GM23248 (cell line): ENCODE data around the gene MRM2. TPM values are rescaled to one million over a fixed set of nuclear protein-coding genes. Genes with fewer than 3 reads are reported as not detected.

Experiments used
- DNase-seq: peaks from one replicate; pipeline ENCODE4 v3.0.0-alpha.2; 2015
- H2AFZ ChIP-seq: fragments of 200-600 bp; sonication (generic); 2 replicates; pipeline ENCODE4 v1.6.1; 2016; ENCODE audit warnings: antibody characterized with exemption
- H3F3A ChIP-seq: fragments of 200-600 bp; sonication (generic); 2 replicates; pipeline ENCODE4 v1.6.1; 2016; ENCODE audit warnings: mild to moderate bottlenecking, antibody characterized with exemption, mixed run types; ENCODE audit not compliant: insufficient read depth
- H3K27ac ChIP-seq: fragments of 200-600 bp; sonication (generic); 2 replicates; pipeline ENCODE4 v1.5.1; 2016; ENCODE audit warnings: mild to moderate bottlenecking
- H3K27me3 ChIP-seq: fragments of 200-600 bp; sonication (generic); replicated peaks from 2 replicates; pipeline ENCODE4 v1.6.1; 2016; ENCODE audit warnings: mild to moderate bottlenecking; ENCODE audit not compliant: insufficient read depth
- H3K36me3 ChIP-seq: fragments of 200-600 bp; sonication (generic); 2 replicates; pipeline ENCODE4 v1.6.1; 2016; ENCODE audit warnings: low read depth, mild to moderate bottlenecking
- H3K4me1 ChIP-seq: fragments of 200-600 bp; sonication (generic); 2 replicates; pipeline ENCODE4 v1.6.1; 2016; ENCODE audit warnings: mild to moderate bottlenecking; ENCODE audit not compliant: insufficient read depth
- H3K4me2 ChIP-seq: fragments of 200-600 bp; sonication (generic); one replicate; pipeline ENCODE4 v1.6.1; 2016; ENCODE audit warnings: mild to moderate bottlenecking; ENCODE audit not compliant: unreplicated experiment
- H3K4me3 ChIP-seq: fragments of 200-600 bp; sonication (generic); 2 replicates; pipeline ENCODE4 v1.5.1; 2016; ENCODE audit warnings: mild to moderate bottlenecking
- H3K79me2 ChIP-seq: fragments of 200-600 bp; sonication (generic); 2 replicates; pipeline ENCODE4 v1.6.1; 2016; ENCODE audit warnings: mild to moderate bottlenecking; ENCODE audit not compliant: insufficient read depth
- H3K9ac ChIP-seq: fragments of 200-600 bp; sonication (generic); 2 replicates; pipeline ENCODE4 v1.6.1; 2016; ENCODE audit warnings: mild to moderate bottlenecking
- H3K9me2 ChIP-seq: fragments of 200-600 bp; sonication (generic); 2 replicates; pipeline ENCODE4 v1.6.1; 2016; ENCODE audit warnings: mixed run types, mild to moderate bottlenecking, moderate library complexity; ENCODE audit not compliant: insufficient read depth
- H3K9me3 ChIP-seq: fragments of 200-600 bp; sonication (generic); one replicate; pipeline ENCODE4 v1.6.1; 2017; ENCODE audit warnings: low read depth
- H4K20me1 ChIP-seq: fragments of 200-600 bp; sonication (generic); 2 replicates; pipeline ENCODE4 v1.6.0; 2016; ENCODE audit not compliant: insufficient read depth
- EZH2 ChIP-seq: fragments of 200-600 bp; sonication (generic); IDR thresholded peaks from 2 replicates; pipeline ENCODE4 v1.6.1; 2018; ENCODE audit warnings: antibody characterized with exemption, mild to moderate bottlenecking; ENCODE audit not compliant: insufficient read depth, poor library complexity, severe bottlenecking
- EZH2phosphoT487 ChIP-seq: fragments of 200-600 bp; sonication (generic); IDR thresholded peaks from 2 replicates; pipeline ENCODE4 v1.6.1; 2018; ENCODE audit warnings: antibody characterized with exemption, moderate library complexity, mild to moderate bottlenecking, low read depth; ENCODE audit not compliant: insufficient read depth
- WGBS, 2 experiments: methylation state at CpG; one replicate each; pipeline ENCODE4 v1.1.6; 2015 to 2017; ENCODE audit warnings: low lambda C conversion rate in 2 of 2, low coverage in 1 of 2; ENCODE audit errors: missing lambda C conversion rate in 2 of 2; 5-methylcytosine and 5-hydroxymethylcytosine counted together
- in situ Hi-C: fragments of 300-500 bp; cut with MboI; formaldehyde crosslinking; loops from 2 replicates; pipeline ENCODE4 v1.15.0; 2020
- polyA plus RNA-seq: library from polyadenylated mRNA; unstranded; fragments of >200 nt; fragmentation: Nextera tagmentation; extraction: Ambion mirVana; gene quantifications from 2 replicates; pipeline ENCODE4 v1.2.1, GENCODE V29; 2016
- total RNA-seq: library from RNA; depleted of rRNA; stranded (reverse); fragments of >200 nt; shearing (Covaris generic); gene quantifications from 2 replicates; pipeline ENCODE4 v1.2.3, GENCODE V29; 2014

MRM2 gene
- total and polyA plus RNA-seq, 2 experiments from 2014 or later = 20.8 to 42.2 TPM

DNA sequence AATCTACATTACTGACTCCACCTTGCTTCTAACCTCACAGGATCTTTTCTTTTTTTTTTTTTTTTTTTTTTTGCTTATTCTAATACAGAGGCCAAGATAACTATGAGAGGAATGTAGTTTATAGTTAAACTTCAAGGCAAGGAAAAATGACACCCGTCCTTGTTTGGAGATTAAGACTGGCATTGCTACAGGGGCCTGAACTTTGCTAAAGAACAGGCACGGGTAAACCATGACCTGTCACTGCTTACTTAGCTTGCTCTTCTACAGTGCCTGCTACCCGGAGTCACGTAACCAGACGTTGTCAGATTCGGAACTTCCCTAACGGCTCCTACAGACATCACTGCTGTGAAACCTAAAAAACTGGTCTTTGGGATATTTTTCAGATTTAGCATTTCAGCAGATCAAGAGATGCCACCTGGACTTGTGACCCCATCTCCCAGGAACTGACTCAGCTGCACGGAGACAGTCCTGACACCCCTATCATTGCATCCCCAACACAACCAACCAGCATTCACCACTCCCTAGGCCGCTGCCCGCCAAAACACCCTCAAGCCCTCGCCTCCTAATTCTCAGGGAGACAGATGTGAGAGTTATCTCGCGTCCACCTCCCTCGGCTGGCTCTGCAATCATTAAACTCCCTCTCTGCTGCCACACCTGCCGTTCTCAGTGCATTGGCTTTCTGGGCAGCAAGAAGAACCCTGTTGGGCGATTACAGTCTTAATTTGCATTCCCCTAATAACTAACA, 36.8 kb downstream of the MRM2 start:
- no peaks in the 10 kb centered on the region for H3K27me3 ChIP-seq
- H3K9me2 ChIP-seq = no peaks in the 10 kb centered on the region
- DNase-seq = no peak
- no peaks in the 10 kb centered on the region for H4K20me1 ChIP-seq
- no peak overlapping the region for H3K4me2 ChIP-seq
- H3F3A ChIP-seq = no peaks in the 10 kb centered on the region
- in situ Hi-C loops = loop anchor here (10.0 kb wide), 1 partner anchor 550 kb away; no protein-coding TSS in a partner anchor
- no peaks in the 10 kb centered on the region for H3K9me3 ChIP-seq
- WGBS, 2 experiments = 98 to 100% methylated on average over 16 of the region's 16 CpGs
- no peak overlapping the region for H2AFZ ChIP-seq
- TF ChIP-seq EZH2phosphoT487 = no peak
- H3K4me3 ChIP-seq = no peak overlapping the region
- no peak overlapping the region for H3K9ac ChIP-seq
- H3K4me1 ChIP-seq = no peaks in the 10 kb centered on the region
- H3K36me3 ChIP-seq = no peaks in the 10 kb centered on the region
- no peak overlapping the region for H3K27ac ChIP-seq
- H3K79me2 ChIP-seq = no peaks in the 10 kb centered on the region

DNA sequence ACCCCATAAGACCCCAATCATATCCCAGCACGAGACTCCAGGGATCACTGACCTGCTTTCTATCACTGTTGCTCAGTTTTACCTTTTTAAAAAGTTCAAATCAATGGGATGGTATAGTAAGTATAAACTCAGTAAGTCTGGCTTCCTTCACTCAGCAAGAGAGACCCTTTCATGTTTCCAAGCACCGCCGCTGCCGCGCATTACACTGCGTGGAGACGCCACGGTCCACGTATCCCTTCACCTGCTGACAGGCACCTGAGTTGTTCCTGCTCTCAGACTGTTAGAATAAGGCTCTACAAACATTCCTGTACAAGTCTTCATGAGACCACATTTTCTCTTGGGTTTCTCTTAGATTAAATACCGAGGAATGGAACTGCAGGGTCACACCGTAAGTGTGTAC, 37.6 kb downstream of the MRM2 start:
- Histone ChIP-seq H3K9me2 (no peaks in the 10 kb centered on the region), H3K27me3 (no peaks in the 10 kb centered on the region), H3K4me1 (no peaks in the 10 kb centered on the region), H3K9ac (no peak overlapping the region), H3K9me3 (no peaks in the 10 kb centered on the region), H3K36me3 (no peaks in the 10 kb centered on the region), H2AFZ (no peak overlapping the region), H3K27ac (no peak overlapping the region), H3K4me2 (no peak overlapping the region), H3K79me2 (no peaks in the 10 kb centered on the region), H4K20me1 (no peaks in the 10 kb centered on the region), H3F3A (no peaks in the 10 kb centered on the region), H3K4me3 (no peak overlapping the region)
- TF ChIP-seq EZH2phosphoT487 = no peak
- TF ChIP-seq EZH2 = no peak
- 98 to 99% methylated on average over 11 of the region's 11 CpGs for WGBS, 2 experiments
- in situ Hi-C loops = loop anchor here (10.0 kb wide), 1 partner anchor 550 kb away; no protein-coding TSS in a partner anchor
- no peak for DNase-seq

DNA sequence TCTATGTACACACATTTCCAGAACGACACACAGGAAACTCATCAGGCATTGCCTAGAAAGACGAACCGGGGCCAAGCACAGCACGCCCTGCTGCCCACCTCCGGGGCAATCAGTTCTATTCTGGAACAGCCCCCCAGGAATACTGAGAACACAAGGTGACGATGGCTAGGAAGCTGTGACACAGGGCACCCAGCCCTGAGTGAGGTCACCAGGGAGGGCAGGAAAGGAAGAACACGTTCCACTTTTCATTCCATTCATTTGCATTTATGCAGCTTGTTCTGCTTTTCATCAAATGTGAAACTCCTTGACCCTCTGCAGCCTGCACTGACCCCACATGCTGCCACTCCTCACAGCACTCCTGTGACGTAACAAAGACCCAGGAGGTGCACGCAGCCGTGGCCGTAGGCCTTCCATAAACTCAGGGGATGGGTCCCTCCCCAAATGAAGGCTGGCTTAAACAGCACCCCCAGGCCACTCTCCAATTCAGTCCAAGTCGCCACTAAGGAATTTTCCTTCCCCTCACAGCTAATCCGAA, 38.2 kb downstream of the MRM2 start:
- DNase-seq = no peak
- 81 to 83% methylated on average over 13 of the region's 13 CpGs for WGBS, 2 experiments
- Histone ChIP-seq H3K4me2 (no peak overlapping the region), H3K79me2 (no peaks in the 10 kb centered on the region), H3F3A (no peaks in the 10 kb centered on the region), H3K9me2 (no peaks in the 10 kb centered on the region), H3K27me3 (no peaks in the 10 kb centered on the region), H3K4me3 (no peak overlapping the region), H3K36me3 (no peaks in the 10 kb centered on the region), H3K4me1 (no peaks in the 10 kb centered on the region), H4K20me1 (no peaks in the 10 kb centered on the region), H3K27ac (no peak overlapping the region), H3K9me3 (no peaks in the 10 kb centered on the region), H2AFZ (no peak overlapping the region), H3K9ac (no peak overlapping the region)
- no peak for TF ChIP-seq EZH2phosphoT487
- no peak for TF ChIP-seq EZH2
- in situ Hi-C loops = loop anchor here (10.0 kb wide), 1 partner anchor 549 kb away; no protein-coding TSS in a partner anchor

DNA sequence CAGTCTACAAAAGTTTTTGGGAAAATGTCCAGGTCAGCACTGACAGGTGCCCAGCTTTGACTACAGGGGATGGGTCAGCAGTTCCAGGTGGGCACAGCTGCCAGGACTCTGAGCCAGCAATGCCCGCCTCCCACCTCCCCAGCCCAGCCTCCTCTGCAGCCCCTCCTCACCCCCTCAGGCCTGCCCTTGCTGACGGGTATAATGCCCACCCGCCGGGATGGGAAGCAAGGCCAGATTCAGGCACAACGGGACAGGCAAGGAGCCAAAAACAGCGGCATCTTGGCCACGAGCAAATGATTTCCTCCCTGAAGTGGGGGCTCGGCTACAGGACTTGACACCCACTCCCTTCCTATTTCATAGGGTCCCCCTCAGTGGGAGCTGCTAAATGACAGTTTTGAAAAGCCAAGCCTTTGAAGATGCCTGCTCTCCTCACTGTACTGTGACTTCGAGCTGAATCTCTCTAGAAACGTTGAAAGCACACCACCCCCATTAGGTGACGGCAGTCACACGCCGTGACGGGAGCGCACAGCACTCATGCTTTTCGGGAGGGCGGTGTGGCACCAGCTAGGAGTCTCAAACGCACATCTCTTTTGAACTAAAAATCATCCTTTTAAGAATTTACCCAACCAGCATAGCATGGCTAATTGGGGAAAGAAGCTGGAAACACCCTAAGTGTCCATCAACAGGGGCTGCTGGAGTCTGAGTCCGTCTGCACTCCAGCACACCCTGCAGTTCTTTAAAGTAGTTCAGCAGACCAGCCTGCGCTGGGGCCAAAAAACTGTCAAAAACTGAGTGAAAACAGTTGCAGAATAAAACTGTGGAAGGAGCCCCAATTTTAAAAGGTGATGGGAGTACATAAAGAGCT, 38.9 kb downstream of the MRM2 start:
- Histone ChIP-seq H3K9me2 (no peaks in the 10 kb centered on the region), H3K4me3 (no peak overlapping the region), H3K27ac (no peak overlapping the region), H3K36me3 (no peaks in the 10 kb centered on the region), H3K4me2 (no peak overlapping the region), H3K79me2 (no peaks in the 10 kb centered on the region), H4K20me1 (no peaks in the 10 kb centered on the region), H2AFZ (no peak overlapping the region), H3K9ac (no peak overlapping the region), H3K27me3 (no peaks in the 10 kb centered on the region), H3K9me3 (no peaks in the 10 kb centered on the region), H3F3A (no peaks in the 10 kb centered on the region), H3K4me1 (no peaks in the 10 kb centered on the region)
- in situ Hi-C loops = loop anchor here (10.0 kb wide), 1 partner anchor 548 kb away; no protein-coding TSS in a partner anchor
- DNase-seq = no peak
- 92 to 93% methylated on average over 20 of the region's 20 CpGs for WGBS, 2 experiments
- TF ChIP-seq EZH2 (no peak), EZH2phosphoT487 (no peak)
